Heart right ventricle (tissue), 16 donors: ENCODE data around the gene PFKP. TPM values are rescaled to one million over a fixed set of nuclear protein-coding genes. Genes with fewer than 3 reads are reported as not detected.

ENCODE experiments used
- ATAC-seq, 8 donors: fragments of 200-7000 bp; cut with Tn5 transposase; one replicate each; pipeline ENCODE4 v1.9.1; 2020; ENCODE audit warnings: mild to moderate bottlenecking in 8 of 8, moderate library complexity in 8 of 8, moderate number of reproducible peaks in 1 of 8
- DNase-seq, 2 donors: peaks; one replicate each; pipeline ENCODE4 v3.0.0-alpha.2; 2020
- H3K27ac ChIP-seq, 10 donors: fragments of 200-600 bp; sonication (generic) in 2 of 10; one replicate each; pipeline versions ENCODE4 v1.5.0 to v1.8.0; 2020 to 2022; ENCODE audit warnings: mild to moderate bottlenecking in 3 of 10
- H3K27me3 ChIP-seq, 7 donors: fragments of 200-600 bp; one replicate each; pipeline ENCODE4 v1.8.0; 2021 to 2022; ENCODE audit warnings: mild to moderate bottlenecking in 2 of 7
- H3K36me3 ChIP-seq, 9 donors: fragments of 200-600 bp; sonication (generic) in 1 of 9; one replicate each; pipeline versions ENCODE4 v1.5.0 to v1.8.0; 2020 to 2022; ENCODE audit warnings: mild to moderate bottlenecking in 2 of 9
- H3K4me1 ChIP-seq, 9 donors: fragments of 200-600 bp; sonication (generic) in 1 of 9; one replicate each; pipeline versions ENCODE4 v1.5.0 to v1.8.0; 2020 to 2022; ENCODE audit warnings: mild to moderate bottlenecking in 4 of 9
- H3K4me3 ChIP-seq, 10 donors: fragments of 200-600 bp; sonication (generic) in 2 of 10; one replicate each; pipeline versions ENCODE4 v1.5.0 to v1.8.0; 2020 to 2022; ENCODE audit warnings: mild to moderate bottlenecking in 7 of 10, moderate library complexity in 2 of 10
- H3K9me3 ChIP-seq, 11 donors: fragments of 200-600 bp in 10 of 11; sonication (generic) in 2 of 11; one replicate each; pipeline versions ENCODE4 v1.5.0 to v1.8.0; 2013 to 2022; ENCODE audit warnings: mild to moderate bottlenecking in 2 of 11, control low read depth in 1 of 11, moderate library complexity in 1 of 11
- WGBS, 2 donors: extraction: QIAGEN DNeasy Blood & Tissue Kit; methylation state at CpG; one replicate each; pipeline ENCODE4 v1.1.7; 2013; ENCODE audit warnings: inconsistent platforms in 1 of 2; 5-methylcytosine and 5-hydroxymethylcytosine counted together
- intact Hi-C, 10 donors: fragments of 100-400 bp; cut with DNase I; formaldehyde crosslinking; loops; one replicate each; pipeline versions ENCODE4 v1.11.1 to v1.14.2; 2022
- long read RNA-seq, 3 donors: library from polyadenylated mRNA; unstranded; transcript quantifications; one replicate each; pipeline ENCODE4 v2.0.0, GENCODE V29; 2020 to 2021
- polyA plus RNA-seq, 2 donors: library from polyadenylated mRNA; stranded (reverse); fragments of 200-250 nt; gene quantifications; one replicate each; pipeline ENCODE4 v1.2.3, GENCODE V29; 2013
- total RNA-seq, 10 donors: library from RNA; stranded (reverse); fragmentation: NEBNext Ultra II Directional in 3 of 10; extraction: Animal tissue kit (Norgen Biotek cat#: 25700) in 3 of 10; gene quantifications; one replicate each; pipeline versions ENCODE4 v1.2.1 to v1.2.4, GENCODE V29; 2021 to 2023
- TF ChIP-seq, protein P1 (sequence below), 9 donors: fragments of 200-600 bp; sonication (generic) in 2 of 9; IDR thresholded peaks; one replicate each; pipeline versions ENCODE4 v1.5.0 to v1.8.0; 2021 to 2022; ENCODE audit warnings: antibody characterized with exemption in 9 of 9, mild to moderate bottlenecking in 5 of 9, moderate library complexity in 1 of 9
- donor health status: Arrhythmogenic right ventricular cardiomyopathy.
- donor health status: ischemic (EF 13 %, LVEDD 7.1; RV severe dilation, severe dysfunction).
- donor health status: healthy with polysubstance abuse.
- donor health status: DM: no; HTN: yes; CAD: no.
- donor health status: DM: no; HTN: no; CAD: no.
- donor health status: ischemic (EF 25% LVEDD 6.9; RV normal size, moderate dysfunction).
- donor health status: ischemic (EF 25% LVEDD 5.7; RV mildly dilated, moderate dysfunction).
- donor health status: healthy.
- donor health status: DM: yes; HTN: yes; CAD: no.
- donor health status: Ischemic cardiomyopathy.
- donor health status: ischemic (EF 35%, LVEDD 5.7; RV mildly dilated, moderate dysfunction).
- donor health status: nonischemic (EF 11% LVEDD 7.7; RV severe dilation, severe dysfunction).
- donor health status: DM: yes; HTN: yes; CAD: no.
- donor health status: PGD.
- donor health status: ischemic (EF 29% LVEDD 5.4; RV normal size, mild dysfunction).
- donor health status: nonischemic (EF 23%, LVEDD 6.1; RV moderate dilation, normal function).

PFKP gene
- total RNA-seq, result 100 to 1,000 TPM; 138 to 316 (median 220) TPM
- polyA plus RNA-seq, result 100 to 1,000 TPM in 1 of 2 donors, 10 to 100 TPM in 1; 68.3 to 230 TPM
- long read RNA-seq, donor 1, transcript PFKP-203 (22 exons, 2,654 nt), result major isoform, 173 of 273 reads
- long read RNA-seq, donor 1, transcript PFKP-201 (6 exons, 1,698 nt), result minor isoform, 10 of 273 reads
- long read RNA-seq, donor 1, partial matches to known transcripts, result 62 of 273 reads
- long read RNA-seq, donor 1, other reads (novel, unspliced or antisense), result 28 of 273 reads
- long read RNA-seq, donor 2, transcript PFKP-201 (6 exons, 1,698 nt), result minor isoform, 11 of 446 reads
- long read RNA-seq, donor 2, transcript PFKP-203 (22 exons, 2,654 nt), result major isoform, 315 of 446 reads
- long read RNA-seq, donor 2, partial matches to known transcripts, result 88 of 446 reads
- long read RNA-seq, donor 2, other reads (novel, unspliced or antisense), result 32 of 446 reads
- long read RNA-seq, donor 3, transcript PFKP-201 (6 exons, 1,698 nt), result minor isoform, 5 of 828 reads
- long read RNA-seq, donor 3, transcript PFKP-203 (22 exons, 2,654 nt), result major isoform, 318 of 828 reads
- long read RNA-seq, donor 3, partial matches to known transcripts, result 366 of 828 reads
- long read RNA-seq, donor 3, other reads (novel, unspliced or antisense), result 139 of 828 reads

- intact Hi-C loops, result loop anchor here in 5 of 10 donors (5.0 to 10.0 kb wide), 3 partner anchors 35 to 68 kb away; no protein-coding TSS in a partner anchor
- WGBS, 2 donors, result 1% methylated on average over 71 to 86 of the region's 86 CpGs
- H3K27me3 ChIP-seq, result peaks cover 0 to 22% (median 0%) of the 10 kb centered on the region in 7 donors
- TF ChIP-seq, protein P1, sequence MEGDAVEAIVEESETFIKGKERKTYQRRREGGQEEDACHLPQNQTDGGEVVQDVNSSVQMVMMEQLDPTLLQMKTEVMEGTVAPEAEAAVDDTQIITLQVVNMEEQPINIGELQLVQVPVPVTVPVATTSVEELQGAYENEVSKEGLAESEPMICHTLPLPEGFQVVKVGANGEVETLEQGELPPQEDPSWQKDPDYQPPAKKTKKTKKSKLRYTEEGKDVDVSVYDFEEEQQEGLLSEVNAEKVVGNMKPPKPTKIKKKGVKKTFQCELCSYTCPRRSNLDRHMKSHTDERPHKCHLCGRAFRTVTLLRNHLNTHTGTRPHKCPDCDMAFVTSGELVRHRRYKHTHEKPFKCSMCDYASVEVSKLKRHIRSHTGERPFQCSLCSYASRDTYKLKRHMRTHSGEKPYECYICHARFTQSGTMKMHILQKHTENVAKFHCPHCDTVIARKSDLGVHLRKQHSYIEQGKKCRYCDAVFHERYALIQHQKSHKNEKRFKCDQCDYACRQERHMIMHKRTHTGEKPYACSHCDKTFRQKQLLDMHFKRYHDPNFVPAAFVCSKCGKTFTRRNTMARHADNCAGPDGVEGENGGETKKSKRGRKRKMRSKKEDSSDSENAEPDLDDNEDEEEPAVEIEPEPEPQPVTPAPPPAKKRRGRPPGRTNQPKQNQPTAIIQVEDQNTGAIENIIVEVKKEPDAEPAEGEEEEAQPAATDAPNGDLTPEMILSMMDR (IDR thresholded peaks at IDR 0.05), result no peak
- H3K4me1 ChIP-seq, result peaks cover 0 to 56% (median 28%) of the 10 kb centered on the region in 9 donors
- no peaks in the 10 kb centered on the region for H3K9me3 ChIP-seq
- peak within 1 kb of the TSS; percentile 70 to 90 (median 87) for H3K4me3 ChIP-seq
- DNase-seq (peak; percentile 32 to 50), ATAC-seq (peak; percentile 16 to 62 (median 48))
- H3K27ac ChIP-seq, result peak within 1 kb of the TSS; percentile 31 to 97 (median 90)
- H3K36me3 ChIP-seq, result peaks cover 0 to 8% (median 0%) of the 10 kb centered on the region in 9 donors
Measured at GRCh38 chr10:3067118-3067858, at the start of gene PFKP. PFKP (plus strand) TSS chr10:3067548; CDS start chr10:3067596, 48 bp downstream.

GRCh38 chr10:3018247-3018646, 49.1 kb upstream of the PFKP start:
- 71 to 75% methylated on average over 4 of the region's 4 CpGs for WGBS, 2 donors
- Histone ChIP-seq H3K9me3 (peaks cover 0 to 6% (median 0%) of the 10 kb centered on the region in 11 donors), H3K27me3 (peaks cover 0 to 18% (median 4%) of the 10 kb centered on the region in 7 donors), H3K4me3 (no peak overlapping the region), H3K4me1 (no peaks in the 10 kb centered on the region), H3K27ac (no peak overlapping the region), H3K36me3 (no peaks in the 10 kb centered on the region)
- DNase-seq (no peak), ATAC-seq (no peak)
- TF ChIP-seq, protein P1 (IDR thresholded peaks at IDR 0.05), result no peak
- intact Hi-C loops, result no loop called here

DNA sequence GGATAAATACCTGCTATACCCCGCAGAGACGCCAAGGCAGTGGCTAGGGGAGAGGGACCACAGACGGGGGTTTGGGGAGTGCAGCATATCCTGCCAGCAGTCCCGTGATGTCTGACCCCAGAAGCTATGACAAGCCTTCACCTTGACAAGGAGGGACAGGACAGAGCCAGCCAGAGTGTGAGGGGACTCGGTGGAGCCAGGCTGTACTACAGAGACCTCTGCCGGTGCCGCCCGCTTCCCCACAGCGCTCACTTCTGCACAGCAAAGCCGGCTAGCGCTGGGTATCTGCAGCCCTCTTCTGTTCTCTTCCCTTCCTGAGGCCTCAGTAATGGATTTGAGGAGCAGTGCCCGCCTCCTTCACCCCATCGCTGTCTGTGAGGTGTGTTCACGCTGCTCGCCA, 47.0 kb upstream of the PFKP start:
- DNase-seq (no peak), ATAC-seq (no peak)
- Histone ChIP-seq H3K9me3 (peaks cover 0 to 11% (median 0%) of the 10 kb centered on the region in 11 donors), H3K4me3 (no peak overlapping the region), H3K4me1 (no peaks in the 10 kb centered on the region), H3K36me3 (no peaks in the 10 kb centered on the region), H3K27ac (no peak overlapping the region), H3K27me3 (peaks cover 0 to 15% (median 4%) of the 10 kb centered on the region in 7 donors)
- TF ChIP-seq, protein P1 (IDR thresholded peaks at IDR 0.05), result no peak
- 90 to 93% methylated on average over 15 of the region's 15 CpGs for WGBS, 2 donors
- intact Hi-C loops, result no loop called here

GRCh38 chr10:3020881-3021280, 46.5 kb upstream of the PFKP start:
- ATAC-seq (no peak), DNase-seq (no peak)
- peaks cover 0 to 15% (median 4%) of the 10 kb centered on the region in 7 donors for H3K27me3 ChIP-seq
- H3K4me3 ChIP-seq, result no peak overlapping the region
- 92 to 96% methylated on average over 19 of the region's 19 CpGs for WGBS, 2 donors
- H3K4me1 ChIP-seq, result no peaks in the 10 kb centered on the region
- peaks cover 0 to 11% (median 0%) of the 10 kb centered on the region in 11 donors for H3K9me3 ChIP-seq
- TF ChIP-seq, protein P1 (IDR thresholded peaks at IDR 0.05), result no peak
- H3K27ac ChIP-seq, result no peak overlapping the region
- H3K36me3 ChIP-seq, result no peaks in the 10 kb centered on the region
- intact Hi-C loops, result no loop called here
